Measurements from ENCODE around the gene ALAS2. TPM values are rescaled to one million over a fixed set of nuclear protein-coding genes. Genes with fewer than 3 reads are reported as not detected.
"Not testable (repeated sequence)": the region's sequence is repeated elsewhere in the genome, so short reads cannot be mapped to it uniquely, and the experiment has no call there.

Gene ALAS2
- 8.1 TPM for polyA plus RNA-seq (ENCODE audit: insufficient read length)
- long read RNA-seq, donor 1: 0 reads
- long read RNA-seq, donor 2, partial matches to known transcripts: 0 of 1 reads
- long read RNA-seq, donor 2, other reads (novel, unspliced or antisense): 0 of 1 reads
- long read RNA-seq, donor 3, partial matches to known transcripts: 0 of 3 reads
- long read RNA-seq, donor 3, other reads (novel, unspliced or antisense): 0 of 3 reads
- long read RNA-seq, donor 4: 0 reads
- long read RNA-seq, donor 5: 0 reads
- long read RNA-seq, donor 6, partial matches to known transcripts: 0 of 1 reads
- long read RNA-seq, donor 6, other reads (novel, unspliced or antisense): 0 of 1 reads
- long read RNA-seq, donor 7, partial matches to known transcripts: 0 of 3 reads
- long read RNA-seq, donor 7, other reads (novel, unspliced or antisense): 0 of 3 reads
- long read RNA-seq, donor 8, partial matches to known transcripts: 0 of 1 reads
- long read RNA-seq, donor 8, other reads (novel, unspliced or antisense): 0 of 1 reads

GRCh38 chrX:55030271-55031205, at the start of gene ALAS2:
TSS of gene ALAS2 (minus strand) at chrX:55030977. CDS start at chrX:55026000, 4,977 bp downstream.
- no peak for DNase-seq

GRCh38 chrX:55074851-55075467, 44.2 kb upstream of the ALAS2 start, which contains the start of gene PAGE2B:
TSS of gene PAGE2B (plus strand) at chrX:55075030. CDS start at chrX:55076042, 1,012 bp downstream.
- DNase-seq: no peak

GRCh38 chrX:55072286-55072685, 41.5 kb upstream of the ALAS2 start:
- DNase-seq: no peak

GRCh38 chrX:55067180-55067579, 36.4 kb upstream of the ALAS2 start:
- not testable (repeated sequence) for DNase-seq

GRCh38 chrX:55057675-55058249, 27.0 kb upstream of the ALAS2 start:
- DNase-seq: peak; percentile 28

- DNase-seq: peak; percentile 22
Observed at GRCh38 chrX:55056820-55057674, 26.3 kb upstream of the ALAS2 start.

GRCh38 chrX:55050599-55050998, 19.8 kb upstream of the ALAS2 start:
- not testable (repeated sequence) for DNase-seq

- no peak for DNase-seq
Observed at GRCh38 chrX:55041514-55041913, 10.7 kb upstream of the ALAS2 start.

GRCh38 chrX:55039471-55039870, 8.7 kb upstream of the ALAS2 start:
- no peak for DNase-seq

GRCh38 chrX:55033429-55033828, 2.7 kb upstream of the ALAS2 start:
- no peak for DNase-seq

GRCh38 chrX:55029291-55029690, 1.5 kb downstream of the ALAS2 start:
- no peak for DNase-seq

- DNase-seq: no peak
Observed at GRCh38 chrX:55028611-55029010, 2.2 kb downstream of the ALAS2 start.

- no peak for DNase-seq
Observed at GRCh38 chrX:55028040-55028439, 2.7 kb downstream of the ALAS2 start.

- no peak for DNase-seq
Observed at GRCh38 chrX:55026840-55027239, 3.9 kb downstream of the ALAS2 start.

- no peak for DNase-seq
Observed at GRCh38 chrX:55026143-55026542, 4.6 kb downstream of the ALAS2 start.

- no peak for DNase-seq
Observed at GRCh38 chrX:55014897-55015299, 15.9 kb downstream of the ALAS2 start.

GRCh38 chrX:55011294-55011693, 19.5 kb downstream of the ALAS2 start:
- DNase-seq: no peak

- no peak for DNase-seq
Observed at GRCh38 chrX:55008571-55009358, 22.0 kb downstream of the ALAS2 start.

- DNase-seq: no peak
Observed at GRCh38 chrX:55007656-55008055, 23.1 kb downstream of the ALAS2 start.
